Transverse colon (tissue), 4 donors: Measurements from ENCODE around the gene YRDC. TPM values are rescaled to one million over a fixed set of nuclear protein-coding genes. Genes with fewer than 3 reads are reported as not detected.

Source experiments
- DNase-seq: peaks from one replicate; pipeline ENCODE4 v3.0.0-alpha.2; 2019
- H3K27ac ChIP-seq, 4 donors: fragments of 200-600 bp; sonication (generic); 2 replicates each; pipeline ENCODE4 v1.5.1; 2016 to 2018; ENCODE audit warnings: inconsistent platforms in 4 of 4
- H3K27me3 ChIP-seq: fragments of 200-600 bp; sonication (generic); 2 replicates; pipeline ENCODE4 v1.5.1; 2017; ENCODE audit warnings: inconsistent platforms
- H3K36me3 ChIP-seq, 4 donors: fragments of 200-600 bp; sonication (generic); 2 replicates each; pipeline ENCODE4 v1.5.1; 2017 to 2019; ENCODE audit warnings: inconsistent platforms in 4 of 4
- H3K4me1 ChIP-seq, 4 donors: fragments of 200-600 bp; sonication (generic); 2 replicates each; pipeline ENCODE4 v1.5.1; 2017 to 2020; ENCODE audit warnings: inconsistent platforms in 4 of 4
- H3K4me3 ChIP-seq, 4 donors: fragments of 200-600 bp; sonication (generic); 1 replicate in 1 of 4; 2 replicates in 3 of 4; pipeline versions ENCODE4 v1.5.1 to v1.6.1; 2017 to 2019; ENCODE audit warnings: inconsistent platforms in 4 of 4
- H3K9me3 ChIP-seq, 2 donors: fragments of 200-600 bp; sonication (generic); 2 replicates each; pipeline ENCODE4 v1.5.1; 2017 to 2019; ENCODE audit warnings: inconsistent platforms in 2 of 2
- EP300 ChIP-seq: sonication (generic); formaldehyde crosslinking; IDR thresholded peaks from one replicate; pipeline ENCODE4 v1.6.1; 2017; ENCODE audit warnings: antibody characterized with exemption, low read depth
- POLR2A ChIP-seq: fragments of 450-650 bp; IDR thresholded peaks from one replicate; pipeline ENCODE4 v1.6.1; 2016; ENCODE audit warnings: antibody characterized with exemption, mild to moderate bottlenecking, moderate library complexity
- POLR2AphosphoS5 ChIP-seq, 3 donors: sonication (generic); formaldehyde crosslinking; IDR thresholded peaks; one replicate each; pipeline ENCODE4 v1.6.1; 2016; ENCODE audit warnings: antibody characterized with exemption in 3 of 3
- WGBS, 2 donors: methylation state at CpG; one replicate each; pipeline ENCODE4 v1.1.5; 2018; ENCODE audit warnings: low coverage in 1 of 2; 5-methylcytosine and 5-hydroxymethylcytosine counted together
- in situ Hi-C, 4 donors: fragments of 200-750 bp; cut with MboI; loops; one replicate each; pipeline versions ENCODE4 v1.15.0 to v1.15.1; 2017; ENCODE audit warnings: low sequenced_read_pairs in 3 of 4, low pct_ligation_motif_present in 1 of 4, low pct_unique_long_range_greater_than_20kb in 1 of 4
- intact Hi-C: fragments of 100-400 bp; cut with DNase I; formaldehyde crosslinking; loops from one replicate; pipeline ENCODE4 v1.15.1; 2023; ENCODE audit warnings: low total_unique reads
- total RNA-seq, 4 donors: library from RNA; depleted of rRNA; stranded (reverse); fragments of >200 nt; gene quantifications; one replicate each; pipeline ENCODE4 v1.1.0, GENCODE V29; 2016
- TF ChIP-seq, protein P1 (sequence below), 5 experiments: fragments of 200-600 bp in 3 of 5; fragments of 450-650 bp in 2 of 5; sonication (generic) in 3 of 5; IDR thresholded peaks; 1 replicate in 2 of 5; 2 replicates in 3 of 5; pipeline ENCODE4 v1.5.1; 2016 to 2017; ENCODE audit warnings: antibody characterized with exemption in 5 of 5, inconsistent platforms in 3 of 5, mild to moderate bottlenecking in 2 of 5, moderate library complexity in 1 of 5

The YRDC gene, protein sequence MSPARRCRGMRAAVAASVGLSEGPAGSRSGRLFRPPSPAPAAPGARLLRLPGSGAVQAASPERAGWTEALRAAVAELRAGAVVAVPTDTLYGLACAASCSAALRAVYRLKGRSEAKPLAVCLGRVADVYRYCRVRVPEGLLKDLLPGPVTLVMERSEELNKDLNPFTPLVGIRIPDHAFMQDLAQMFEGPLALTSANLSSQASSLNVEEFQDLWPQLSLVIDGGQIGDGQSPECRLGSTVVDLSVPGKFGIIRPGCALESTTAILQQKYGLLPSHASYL
- total RNA-seq: 10 to 100 TPM in 3 of 4 donors, 1 to 10 TPM in 1; 3.4 to 17.2 (median 11.6) TPM

DNA sequence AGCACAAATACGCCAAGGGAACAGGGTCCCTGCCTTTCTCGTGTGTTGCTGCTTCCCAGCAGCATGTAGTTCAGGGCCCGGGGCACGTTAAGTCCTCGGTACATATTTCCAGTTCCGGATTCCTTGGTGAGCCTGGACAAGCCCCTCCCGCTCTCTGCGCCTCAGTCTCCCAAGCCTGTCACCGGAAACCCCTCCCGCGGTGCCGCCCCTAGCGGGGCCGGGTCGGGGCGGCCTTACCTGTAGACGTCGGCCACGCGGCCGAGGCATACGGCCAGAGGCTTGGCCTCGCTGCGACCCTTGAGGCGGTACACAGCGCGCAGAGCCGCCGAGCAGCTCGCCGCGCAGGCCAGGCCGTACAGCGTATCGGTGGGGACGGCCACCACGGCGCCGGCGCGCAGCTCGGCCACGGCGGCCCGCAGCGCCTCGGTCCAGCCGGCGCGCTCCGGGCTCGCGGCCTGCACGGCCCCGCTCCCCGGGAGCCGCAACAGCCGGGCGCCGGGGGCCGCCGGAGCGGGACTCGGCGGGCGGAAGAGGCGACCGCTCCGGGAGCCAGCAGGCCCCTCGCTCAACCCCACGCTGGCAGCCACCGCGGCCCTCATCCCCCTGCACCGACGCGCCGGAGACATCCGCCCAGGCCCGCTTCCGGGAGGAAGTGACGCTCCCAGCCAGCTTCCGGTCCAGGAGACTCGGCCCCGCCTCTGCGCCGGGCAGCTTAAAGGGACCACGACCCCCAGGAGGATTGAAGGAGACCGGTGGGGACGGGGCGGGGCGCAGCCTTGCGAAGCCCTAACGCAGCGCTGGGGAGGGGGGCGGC lies at the start of gene YRDC, which contains the start of gene C1orf122:
Gene YRDC, minus strand, starts transcription at position 654 of the 814 bp plus-strand sequence. Its CDS starts 28 bp downstream, at position 626.
Gene C1orf122, plus strand, starts transcription at position 236 of the 814 bp plus-strand sequence. CDS start 615 bp downstream, outside the sequence.
- in situ Hi-C loops (loop anchor here in 1 of 4 donors (5.0 kb wide), 1 partner anchor 55 kb away; no protein-coding TSS in a partner anchor), intact Hi-C loops (no loop called here)
- H3K27ac ChIP-seq: peak within 1 kb of the TSS; percentile 95 to 97 (median 97)
- peak; percentile 82 for TF ChIP-seq POLR2A
- no peak for TF ChIP-seq EP300
- TF ChIP-seq POLR2AphosphoS5 (IDR thresholded peaks at IDR 0.05): peak; percentile 88 to 97 (median 96)
- H3K4me3 ChIP-seq: peak within 1 kb of the TSS; percentile 85 to 98 (median 90)
- no peaks in the 10 kb centered on the region for H3K9me3 ChIP-seq
- H3K4me1 ChIP-seq: peaks cover 12 to 34% (median 20%) of the 10 kb centered on the region in 4 donors
- no peaks in the 10 kb centered on the region for H3K27me3 ChIP-seq
- peak; percentile 96 for DNase-seq
- WGBS, 2 donors: 0% methylated on average over 1 to 60 of the region's 95 CpGs
- peaks cover 0 to 36% (median 20%) of the 10 kb centered on the region in 4 donors for H3K36me3 ChIP-seq

- 88 to 90% methylated on average over 3 to 6 of the region's 6 CpGs for WGBS, 2 donors
- Histone ChIP-seq H3K4me3 (no peak overlapping the region), H3K27ac (no peak overlapping the region), H3K9me3 (no peaks in the 10 kb centered on the region), H3K27me3 (no peaks in the 10 kb centered on the region), H3K4me1 (peaks cover 7 to 76% (median 19%) of the 10 kb centered on the region in 4 donors), H3K36me3 (no peaks in the 10 kb centered on the region)
- intact Hi-C loops: no loop called here
- DNase-seq: no peak
- in situ Hi-C loops: loop anchor here in 1 of 4 donors (10.0 kb wide), 1 partner anchor 260 kb away; the partner anchor contains the start of gene GNL2
- TF ChIP-seq, protein P1, sequence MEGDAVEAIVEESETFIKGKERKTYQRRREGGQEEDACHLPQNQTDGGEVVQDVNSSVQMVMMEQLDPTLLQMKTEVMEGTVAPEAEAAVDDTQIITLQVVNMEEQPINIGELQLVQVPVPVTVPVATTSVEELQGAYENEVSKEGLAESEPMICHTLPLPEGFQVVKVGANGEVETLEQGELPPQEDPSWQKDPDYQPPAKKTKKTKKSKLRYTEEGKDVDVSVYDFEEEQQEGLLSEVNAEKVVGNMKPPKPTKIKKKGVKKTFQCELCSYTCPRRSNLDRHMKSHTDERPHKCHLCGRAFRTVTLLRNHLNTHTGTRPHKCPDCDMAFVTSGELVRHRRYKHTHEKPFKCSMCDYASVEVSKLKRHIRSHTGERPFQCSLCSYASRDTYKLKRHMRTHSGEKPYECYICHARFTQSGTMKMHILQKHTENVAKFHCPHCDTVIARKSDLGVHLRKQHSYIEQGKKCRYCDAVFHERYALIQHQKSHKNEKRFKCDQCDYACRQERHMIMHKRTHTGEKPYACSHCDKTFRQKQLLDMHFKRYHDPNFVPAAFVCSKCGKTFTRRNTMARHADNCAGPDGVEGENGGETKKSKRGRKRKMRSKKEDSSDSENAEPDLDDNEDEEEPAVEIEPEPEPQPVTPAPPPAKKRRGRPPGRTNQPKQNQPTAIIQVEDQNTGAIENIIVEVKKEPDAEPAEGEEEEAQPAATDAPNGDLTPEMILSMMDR (IDR thresholded peaks at IDR 0.05): no peak
- TF ChIP-seq EP300: no peak
- no peak for TF ChIP-seq POLR2AphosphoS5 (IDR thresholded peaks at IDR 0.05)
- no peak for TF ChIP-seq POLR2A
Observed at GRCh38 chr1:37854406-37854805, 46.4 kb upstream of the YRDC start.

DNA sequence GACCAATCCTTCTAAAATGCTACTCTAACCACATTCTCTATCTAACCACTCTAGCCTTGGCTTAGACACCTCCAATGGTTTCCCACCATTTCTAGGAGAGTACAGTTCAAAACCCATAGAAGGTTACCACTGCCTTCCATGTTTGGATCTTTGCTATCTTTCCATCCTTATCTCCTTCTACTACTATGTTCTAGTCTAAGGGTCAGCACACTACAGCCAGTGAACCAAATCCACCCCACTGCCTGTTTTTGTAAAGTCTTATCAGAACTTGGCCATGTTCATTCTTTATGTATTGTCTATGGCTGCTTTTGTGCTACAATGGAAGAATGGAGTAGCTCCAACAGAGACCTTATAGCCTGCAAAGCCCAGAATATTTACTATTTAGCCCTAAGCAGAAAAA lies 45.1 kb upstream of the YRDC start:
- Histone ChIP-seq H3K4me1 (peaks cover 0 to 72% (median 12%) of the 10 kb centered on the region in 4 donors), H3K27ac (no peak overlapping the region), H3K36me3 (no peaks in the 10 kb centered on the region), H3K4me3 (no peak overlapping the region), H3K27me3 (no peaks in the 10 kb centered on the region), H3K9me3 (no peaks in the 10 kb centered on the region)
- in situ Hi-C loops: loop anchor here in 1 of 4 donors (10.0 kb wide), 1 partner anchor 258 kb away; the partner anchor contains the start of gene GNL2
- DNase-seq: no peak
- TF ChIP-seq EP300 (no peak), POLR2AphosphoS5 (IDR thresholded peaks at IDR 0.05) (no peak), POLR2A (no peak)
- TF ChIP-seq, protein P1 (IDR thresholded peaks at IDR 0.05): no peak
- intact Hi-C loops: no loop called here

DNA sequence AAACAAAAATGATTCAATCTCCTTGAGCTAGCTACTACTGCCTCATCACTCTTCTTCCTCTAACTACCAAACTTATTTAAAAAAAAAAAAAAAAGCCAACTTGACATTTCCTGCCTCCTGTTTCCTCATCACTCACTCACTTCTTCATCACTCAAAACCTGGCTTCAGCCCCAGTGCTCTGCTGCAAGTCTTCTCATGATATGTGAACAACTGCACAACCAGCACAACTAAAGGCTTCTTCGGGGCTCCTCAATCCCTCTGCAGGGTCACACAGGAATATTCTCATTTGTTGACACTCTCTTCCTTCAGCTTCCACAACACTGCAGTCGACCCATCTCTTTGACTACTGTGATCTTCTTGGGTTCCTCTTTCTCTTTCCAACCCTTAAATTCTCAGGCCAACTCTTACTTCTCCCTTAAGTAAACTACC lies 43.8 kb upstream of the YRDC start:
- H3K4me3 ChIP-seq: no peak overlapping the region
- WGBS, 2 donors: 44 to 63% methylated on average over 2 of the region's 2 CpGs
- intact Hi-C loops: no loop called here
- in situ Hi-C loops: loop anchor here in 1 of 4 donors (10.0 kb wide), 1 partner anchor 257 kb away; the partner anchor contains the start of gene GNL2
- peaks cover under 1 to 70% (median 10%) of the 10 kb centered on the region in 4 donors for H3K4me1 ChIP-seq
- no peaks in the 10 kb centered on the region for H3K27me3 ChIP-seq
- no peaks in the 10 kb centered on the region for H3K9me3 ChIP-seq
- H3K36me3 ChIP-seq: no peaks in the 10 kb centered on the region
- no peak for DNase-seq
- TF ChIP-seq EP300: no peak
- TF ChIP-seq POLR2AphosphoS5 (IDR thresholded peaks at IDR 0.05): no peak
- H3K27ac ChIP-seq: no peak overlapping the region
